ENCODE measurements around the gene HSD17B14.

GRCh38 chr19:48806818-48807589 is 29.3 kb downstream of the HSD17B14 start:
- TF ChIP-seq CTCF (conservative IDR thresholded peaks at IDR 0.05 in 1 of 2, IDR thresholded peaks at IDR 0.05 in 1 of 2; ENCODE audit: low read depth in 1 of 2, low read length in 2 of 2), result no peak
- no peak for TF ChIP-seq EZH2 (IDR thresholded peaks at IDR 0.05; ENCODE audit: low read length, missing control alignments)
